Ectodermal cell (in vitro differentiated cells): Measurements from ENCODE around the gene PHYH.
"Not testable (repeated sequence)": the region's sequence is repeated elsewhere in the genome, so short reads cannot be mapped to it uniquely, and the experiment has no call there.

Experiments
- H3K27ac ChIP-seq: 2 replicates; pipeline ENCODE4 v1.7.0; 2013; ENCODE audit warnings: mild to moderate bottlenecking, low read depth, low read length; ENCODE audit not compliant: insufficient read depth, poor library complexity, severe bottlenecking
- H3K27me3 ChIP-seq: 2 replicates; pipeline ENCODE4 v1.7.0; 2013; ENCODE audit warnings: mild to moderate bottlenecking, low read length; ENCODE audit not compliant: insufficient read depth, control insufficient read depth, poor library complexity, severe bottlenecking
- H3K36me3 ChIP-seq: one replicate; pipeline ENCODE4 v1.7.0; 2013; ENCODE audit warnings: low read length; ENCODE audit not compliant: control insufficient read depth, insufficient read depth
- H3K4me1 ChIP-seq: one replicate; pipeline ENCODE4 v1.7.0; 2013; ENCODE audit warnings: low read length; ENCODE audit not compliant: control insufficient read depth, insufficient read depth
- H3K4me3 ChIP-seq: 2 replicates; pipeline ENCODE4 v1.7.0; 2013; ENCODE audit warnings: low read depth, low read length, control low read depth; ENCODE audit not compliant: insufficient read depth
- H3K9me3 ChIP-seq: 2 replicates; pipeline ENCODE4 v1.7.0; 2013; ENCODE audit warnings: mild to moderate bottlenecking, low read length, moderate library complexity; ENCODE audit not compliant: control insufficient read depth
- WGBS, 2 experiments: methylation state at CpG; one replicate each; pipeline ENCODE4 v1.1.7; 2013; ENCODE audit warnings: missing lambda C conversion rate in 2 of 2; 5-methylcytosine and 5-hydroxymethylcytosine counted together

The PHYH gene

DNA sequence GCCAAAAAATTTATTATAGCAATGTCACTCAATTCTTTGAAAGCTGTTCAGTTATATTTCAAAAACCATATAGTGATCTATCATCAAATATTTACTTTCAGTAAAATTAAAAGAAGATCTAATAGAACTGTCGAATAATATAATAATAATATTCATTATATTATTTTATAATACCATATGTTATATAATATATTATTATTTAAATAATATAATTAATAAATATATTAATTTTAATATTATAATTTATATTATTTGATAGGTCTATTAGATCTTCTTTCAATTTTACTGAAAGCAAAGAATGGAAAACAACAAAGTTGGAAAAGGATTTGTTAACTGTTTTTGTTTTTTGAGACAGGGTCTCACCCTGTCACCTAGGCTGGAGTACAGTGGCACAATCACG lies 43.2 kb downstream of the PHYH start:
- 93% methylated on average over 1 of the region's 2 CpGs for WGBS, 2 experiments
- Histone ChIP-seq H3K36me3 (no peaks in the 10 kb centered on the region), H3K27ac (no peak overlapping the region), H3K4me1 (no peaks in the 10 kb centered on the region), H3K9me3 (no peaks in the 10 kb centered on the region), H3K4me3 (no peak overlapping the region), H3K27me3 (no peaks in the 10 kb centered on the region)

DNA sequence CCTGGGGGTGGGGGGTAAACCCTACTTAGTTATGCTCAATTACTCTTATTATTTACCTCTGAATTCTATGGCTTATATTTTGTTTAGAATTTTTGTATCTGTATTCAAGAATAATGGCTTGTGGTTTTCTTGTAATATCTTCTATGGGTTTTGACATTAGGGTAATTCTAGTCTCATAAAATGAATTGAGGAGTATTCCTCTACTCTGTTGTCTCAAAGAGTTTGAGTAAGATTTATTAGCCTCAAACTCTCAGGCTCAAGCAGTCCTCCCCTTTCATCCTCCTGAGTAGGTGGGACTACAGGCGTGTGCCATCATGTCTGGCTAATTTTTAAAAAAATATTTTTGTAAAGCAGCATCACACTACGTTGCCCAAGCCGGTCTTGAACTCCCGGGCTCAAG lies 46.1 kb downstream of the PHYH start:
- H3K36me3 ChIP-seq: no peaks in the 10 kb centered on the region
- 88 to 93% methylated on average over 4 of the region's 4 CpGs for WGBS, 2 experiments
- no peaks in the 10 kb centered on the region for H3K27me3 ChIP-seq
- no peak overlapping the region for H3K4me3 ChIP-seq
- no peak overlapping the region for H3K27ac ChIP-seq
- H3K4me1 ChIP-seq: no peaks in the 10 kb centered on the region
- H3K9me3 ChIP-seq: no peaks in the 10 kb centered on the region

DNA sequence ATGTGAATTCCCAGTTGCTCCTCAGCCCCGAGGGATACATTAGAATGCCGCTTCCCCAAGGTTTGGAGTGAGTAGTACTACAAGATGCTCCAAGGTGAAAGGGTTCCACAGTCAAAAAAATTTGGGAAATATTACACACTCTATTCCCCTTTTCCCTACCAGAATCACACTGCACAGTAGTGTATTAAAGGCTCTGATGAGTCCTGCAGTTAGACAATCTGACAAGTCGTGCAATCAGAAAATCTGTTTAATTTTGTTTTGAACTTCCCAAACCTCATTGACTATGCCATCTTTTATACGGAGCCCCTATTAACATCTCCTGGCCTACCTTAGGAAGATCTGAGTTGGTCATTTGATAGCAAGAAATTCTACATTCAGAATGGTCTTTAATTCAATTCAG lies 52.1 kb downstream of the PHYH start:
- Histone ChIP-seq H3K27me3 (no peaks in the 10 kb centered on the region), H3K9me3 (no peaks in the 10 kb centered on the region), H3K36me3 (no peaks in the 10 kb centered on the region), H3K4me1 (no peaks in the 10 kb centered on the region), H3K27ac (no peak overlapping the region), H3K4me3 (no peak overlapping the region)
- 88 to 94% methylated on average over 4 of the region's 4 CpGs for WGBS, 2 experiments

- no peaks in the 10 kb centered on the region for H3K4me1 ChIP-seq
- no peaks in the 10 kb centered on the region for H3K36me3 ChIP-seq
- no peak overlapping the region for H3K4me3 ChIP-seq
- 90 to 94% methylated on average over 9 of the region's 9 CpGs for WGBS, 2 experiments
- no peaks in the 10 kb centered on the region for H3K9me3 ChIP-seq
- no peak overlapping the region for H3K27ac ChIP-seq
- H3K27me3 ChIP-seq: no peaks in the 10 kb centered on the region
These were observed 52.6 kb downstream of the PHYH start for GRCh38 chr10:13247246-13247645.

- not testable (repeated sequence) for H3K36me3 ChIP-seq, H3K27me3 ChIP-seq, H3K27ac ChIP-seq, H3K9me3 ChIP-seq, H3K4me1 ChIP-seq, H3K4me3 ChIP-seq
- WGBS, 2 experiments: 90 to 95% methylated on average over 2 to 5 of the region's 5 CpGs
These were observed 57.6 kb downstream of the PHYH start for GRCh38 chr10:13242260-13242659.

GRCh38 chr10:13241613-13242012 lies 58.3 kb downstream of the PHYH start:
- H3K4me3 ChIP-seq: no peak overlapping the region
- no peak overlapping the region for H3K27ac ChIP-seq
- H3K9me3 ChIP-seq: no peaks in the 10 kb centered on the region
- WGBS, 2 experiments: 93 to 94% methylated on average over 2 to 3 of the region's 3 CpGs
- no peaks in the 10 kb centered on the region for H3K36me3 ChIP-seq
- H3K4me1 ChIP-seq: no peaks in the 10 kb centered on the region
- no peaks in the 10 kb centered on the region for H3K27me3 ChIP-seq

DNA sequence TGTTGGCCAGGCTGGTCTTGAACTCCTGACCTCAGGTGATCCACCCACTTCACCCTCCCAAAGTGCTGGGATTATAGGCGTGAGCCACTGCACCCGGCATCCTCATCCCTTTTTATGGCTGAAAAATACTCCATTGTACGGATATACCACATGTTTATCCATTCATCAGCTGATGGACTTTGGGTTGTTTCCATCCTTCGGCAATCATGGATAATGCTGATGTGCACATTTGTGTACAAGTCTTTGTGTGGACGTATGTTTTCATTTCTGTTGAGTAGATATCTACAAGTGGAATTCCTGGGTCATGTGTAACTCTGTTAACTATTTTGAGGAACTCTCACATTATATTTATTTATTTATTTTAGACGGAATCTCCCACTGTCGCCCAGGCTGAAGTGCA lies 59.9 kb downstream of the PHYH start:
- no peaks in the 10 kb centered on the region for H3K4me1 ChIP-seq
- no peaks in the 10 kb centered on the region for H3K9me3 ChIP-seq
- WGBS, 2 experiments: 87 to 94% methylated on average over 7 of the region's 7 CpGs
- no peaks in the 10 kb centered on the region for H3K27me3 ChIP-seq
- no peak overlapping the region for H3K4me3 ChIP-seq
- no peak overlapping the region for H3K27ac ChIP-seq
- no peaks in the 10 kb centered on the region for H3K36me3 ChIP-seq

DNA sequence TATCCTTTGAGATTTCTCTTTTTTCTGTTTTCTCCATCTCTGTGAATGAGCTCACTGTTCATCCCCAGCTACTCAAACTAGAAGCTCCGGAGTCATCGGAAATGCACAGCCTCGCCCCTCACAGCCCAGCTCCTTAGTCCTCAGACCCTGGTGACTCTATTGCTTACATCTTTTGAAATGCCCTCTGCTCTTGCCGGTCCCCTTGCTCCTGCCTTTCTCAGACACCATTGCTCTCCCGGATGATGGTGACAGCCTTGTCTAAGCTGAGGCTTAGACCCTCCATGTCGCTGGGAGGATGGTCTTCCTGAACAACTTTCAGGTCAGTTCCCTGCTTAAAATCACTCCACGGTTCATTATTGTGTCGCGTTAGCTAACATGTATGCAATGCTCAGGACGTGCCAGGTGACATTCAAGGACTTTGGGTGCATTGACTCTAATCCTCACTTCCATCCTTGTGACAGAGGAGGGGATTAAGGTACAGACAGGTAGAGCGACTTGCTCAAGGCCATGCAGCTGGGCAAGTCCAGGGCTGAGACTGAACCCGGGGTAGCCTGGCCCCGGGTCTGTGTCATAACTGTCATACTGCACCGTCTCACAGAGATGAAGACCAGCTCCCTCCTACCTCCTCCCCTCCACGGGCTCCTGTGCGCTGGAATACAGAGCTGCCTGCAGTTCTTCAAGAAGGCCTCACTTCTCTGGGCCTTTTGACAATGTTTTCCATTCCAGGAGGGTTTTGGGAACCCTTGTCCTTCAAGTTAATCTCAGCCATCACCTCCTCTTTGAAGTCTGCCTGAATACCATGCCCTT lies 61.4 kb downstream of the PHYH start:
- Histone ChIP-seq H3K4me3 (no peak overlapping the region), H3K27ac (no peak overlapping the region), H3K36me3 (no peaks in the 10 kb centered on the region), H3K4me1 (peaks cover 5% of the 10 kb centered on the region), H3K27me3 (no peaks in the 10 kb centered on the region), H3K9me3 (no peaks in the 10 kb centered on the region)
- WGBS, 2 experiments: 92 to 93% methylated on average over 16 of the region's 16 CpGs

GRCh38 chr10:13236638-13237037 lies 63.2 kb downstream of the PHYH start:
- Histone ChIP-seq H3K27me3 (no peaks in the 10 kb centered on the region), H3K4me3 (no peak overlapping the region), H3K36me3 (no peaks in the 10 kb centered on the region), H3K9me3 (no peaks in the 10 kb centered on the region), H3K4me1 (peaks cover 9% of the 10 kb centered on the region), H3K27ac (no peak overlapping the region)
- WGBS, 2 experiments: 89 to 91% methylated on average over 8 of the region's 8 CpGs

DNA sequence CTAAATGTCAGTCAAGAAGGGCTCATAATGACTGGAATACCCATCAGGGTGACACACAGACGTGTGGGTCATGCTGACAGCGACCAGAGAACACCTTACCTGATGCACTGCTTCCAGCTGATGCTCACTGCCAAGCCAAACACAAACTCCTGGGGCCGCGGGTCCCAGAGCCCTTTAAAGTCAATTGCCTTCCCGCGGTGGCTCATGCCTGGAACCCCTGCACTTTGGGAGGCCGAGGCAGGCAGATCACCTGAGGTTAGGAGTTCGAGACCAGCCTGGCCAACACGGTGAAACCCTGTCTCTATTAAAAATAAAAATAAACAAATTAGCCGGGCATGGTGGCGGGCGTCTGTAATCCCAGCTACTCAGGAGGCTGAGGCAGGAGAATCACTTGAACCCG lies 65.1 kb downstream of the PHYH start:
- not testable (repeated sequence) for H3K27me3 ChIP-seq, H3K36me3 ChIP-seq, H3K27ac ChIP-seq, H3K9me3 ChIP-seq, H3K4me1 ChIP-seq, H3K4me3 ChIP-seq
- 92 to 93% methylated on average over 13 of the region's 13 CpGs for WGBS, 2 experiments

DNA sequence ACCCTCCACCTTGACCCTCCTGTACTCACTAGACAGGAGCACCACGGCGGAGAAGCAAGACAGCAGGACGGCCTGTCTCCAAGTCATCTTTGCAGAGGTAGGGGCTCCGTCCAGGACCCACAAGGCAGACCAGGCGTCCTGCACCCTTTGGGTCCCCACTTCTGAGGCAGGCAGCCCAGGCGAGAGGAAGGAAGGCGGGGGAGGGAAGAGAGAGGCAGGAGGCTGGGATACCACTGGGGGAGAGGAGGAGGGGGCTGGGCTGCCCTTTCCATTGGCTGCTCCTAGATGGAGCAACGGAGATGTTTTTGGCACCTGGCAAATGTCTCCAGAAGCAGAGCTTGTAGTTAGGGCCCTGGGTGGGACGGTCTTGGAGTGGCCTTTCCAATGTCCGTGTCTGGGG lies 65.7 kb downstream of the PHYH start, which contains the start of gene UCMA:
UCMA (minus strand) TSS at position 203 of the 400 bp plus-strand sequence; CDS start at position 87, 116 bp downstream.
- no peak within 1 kb of the TSS for H3K27ac ChIP-seq
- peaks cover 9% of the 10 kb centered on the region for H3K4me1 ChIP-seq
- WGBS, 2 experiments: 70 to 75% methylated on average over 10 of the region's 10 CpGs
- no peaks in the 10 kb centered on the region for H3K9me3 ChIP-seq
- no peaks in the 10 kb centered on the region for H3K36me3 ChIP-seq
- H3K27me3 ChIP-seq: no peaks in the 10 kb centered on the region
- H3K4me3 ChIP-seq: no peak within 1 kb of the TSS
